ENCODE data around the gene TYW5.

DNA sequence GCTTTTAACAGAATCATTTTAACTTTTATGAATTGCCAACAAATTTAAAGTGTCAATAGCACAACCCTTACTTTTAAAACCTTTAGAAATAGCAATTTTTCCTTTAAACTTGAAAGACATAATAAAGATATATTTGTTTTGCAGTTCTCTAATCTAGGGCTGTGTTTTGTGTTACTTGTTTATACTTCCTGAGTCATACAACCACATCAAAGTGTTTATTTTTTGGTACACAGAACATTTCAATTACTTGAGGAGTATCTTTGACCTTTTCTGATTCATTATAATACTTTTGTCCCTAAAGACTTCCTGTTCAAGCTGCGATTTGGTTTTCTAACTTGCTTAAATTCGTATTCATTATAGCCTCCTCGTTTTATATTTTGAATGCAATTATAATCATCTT, 21.8 kb downstream of the TYW5 start:
- TF ChIP-seq EZH2 (IDR thresholded peaks at IDR 0.05; ENCODE audit: low read depth) (no peak), CTCF (conservative IDR thresholded peaks at IDR 0.05) (no peak)
